ENCODE measurements around the gene SOCS4. TPM values are rescaled to one million over a fixed set of nuclear protein-coding genes. Genes with fewer than 3 reads are reported as not detected.
"Not testable (repeated sequence)": the region's sequence is repeated elsewhere in the genome, so short reads cannot be mapped to it uniquely, and the experiment has no call there.

The SOCS4 gene
- polyA plus RNA-seq, 1 experiment, result 11.1 TPM

- POLR2A ChIA-PET, result interaction anchor here (1.0 kb wide), 1 partner anchor 26 kb away, joined by 4 read pairs; the partner anchor contains the start of gene MAPK1IP1L
- Histone ChIP-seq H3K27me3 (ENCODE audit: control insufficient read depth, insufficient read depth, low read length) (no peaks in the 10 kb centered on the region), H3K9me3 (ENCODE audit: control insufficient read depth, insufficient read depth, low read length) (no peaks in the 10 kb centered on the region), H3K27ac (ENCODE audit: low read depth, low read length) (no peak overlapping the region), H3K4me3 (ENCODE audit: low read depth, low read length) (no peak overlapping the region)
- CTCF ChIA-PET, result interaction anchor here (1.2 to 2.8 kb wide), 4 partner anchors 11 to 83 kb away, joined by 3 to 8 read pairs (median 8); no protein-coding TSS in a partner anchor
- no peak for TF ChIP-seq CTCF (IDR thresholded peaks at IDR 0.05; ENCODE audit: low read depth, low read length)
- DNase-seq (ENCODE audit: low read depth, low spot score), result no peak
Observed at GRCh38 chr14:55077170-55078151, 50.4 kb downstream of the SOCS4 start.

GRCh38 chr14:55079961-55080360 lies 52.9 kb downstream of the SOCS4 start:
- not testable (repeated sequence) for H3K4me3 ChIP-seq (ENCODE audit: low read depth, low read length); DNase-seq (ENCODE audit: low read depth, low spot score); H3K27me3 ChIP-seq (ENCODE audit: control insufficient read depth, insufficient read depth, low read length); H3K27ac ChIP-seq (ENCODE audit: low read depth, low read length); H3K9me3 ChIP-seq (ENCODE audit: control insufficient read depth, insufficient read depth, low read length)
- POLR2A ChIA-PET, result interaction anchor here (1.0 kb wide), 1 partner anchor 29 kb away, joined by 4 read pairs; the partner anchor contains the start of gene MAPK1IP1L
- CTCF ChIA-PET, result interaction anchor here (1.3 kb wide), 1 partner anchor 81 kb away, joined by 6 read pairs; no protein-coding TSS in a partner anchor

DNA sequence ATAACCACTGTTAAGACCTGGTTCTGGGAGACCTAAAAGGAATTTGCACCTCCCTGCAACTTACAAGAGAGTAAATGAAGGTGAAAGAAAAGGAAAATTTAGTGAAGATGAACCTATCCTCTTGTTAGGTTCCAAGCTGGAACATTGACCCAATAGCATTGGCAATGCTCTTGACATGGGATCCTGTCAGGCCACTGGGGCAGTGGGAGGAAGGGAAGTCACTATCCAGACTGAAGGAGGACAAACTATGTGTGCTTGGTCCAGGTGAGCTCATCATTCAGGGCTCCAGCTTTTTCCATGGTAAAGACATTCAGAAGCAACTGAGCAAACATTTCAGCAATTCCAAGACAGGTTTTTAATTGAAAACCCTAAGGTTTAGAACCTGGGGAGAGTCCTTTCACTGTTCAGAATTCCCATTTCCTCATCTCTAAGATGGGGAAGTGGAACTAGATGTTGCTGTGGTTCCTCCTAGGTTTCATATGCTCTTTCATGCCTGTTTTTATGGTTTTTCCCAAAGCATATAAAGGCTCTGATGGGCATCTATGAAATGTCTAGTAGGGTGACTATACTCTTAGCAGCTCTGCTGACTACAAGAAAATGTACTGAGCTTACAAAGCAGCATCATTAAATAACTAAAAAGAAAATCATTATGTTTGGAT lies 57.5 kb downstream of the SOCS4 start:
- ChIA-PET CTCF (interaction anchor here (0.6 to 2.4 kb wide), 2 partner anchors 34 to 77 kb away, joined by 4 to 6 read pairs; no protein-coding TSS in a partner anchor), POLR2A (no interaction called here)
- Histone ChIP-seq H3K4me3 (ENCODE audit: low read depth, low read length) (no peak overlapping the region), H3K9me3 (ENCODE audit: control insufficient read depth, insufficient read depth, low read length) (no peaks in the 10 kb centered on the region), H3K27me3 (ENCODE audit: control insufficient read depth, insufficient read depth, low read length) (no peaks in the 10 kb centered on the region), H3K27ac (ENCODE audit: low read depth, low read length) (no peak overlapping the region)
- DNase-seq (ENCODE audit: low read depth, low spot score), result no peak
- no peak for TF ChIP-seq CTCF (IDR thresholded peaks at IDR 0.05; ENCODE audit: low read depth, low read length)

- CTCF ChIA-PET, result interaction anchor here (0.6 to 2.4 kb wide), 2 partner anchors 34 to 76 kb away, joined by 4 to 6 read pairs; no protein-coding TSS in a partner anchor
- Histone ChIP-seq H3K27ac (ENCODE audit: low read depth, low read length) (no peak overlapping the region), H3K9me3 (ENCODE audit: control insufficient read depth, insufficient read depth, low read length) (no peaks in the 10 kb centered on the region), H3K4me3 (ENCODE audit: low read depth, low read length) (no peak overlapping the region), H3K27me3 (ENCODE audit: control insufficient read depth, insufficient read depth, low read length) (no peaks in the 10 kb centered on the region)
- DNase-seq (ENCODE audit: low read depth, low spot score), result no peak
- no peak for TF ChIP-seq CTCF (IDR thresholded peaks at IDR 0.05; ENCODE audit: low read depth, low read length)
- POLR2A ChIA-PET, result no interaction called here
Observed at GRCh38 chr14:55085060-55085660, 58.1 kb downstream of the SOCS4 start.

DNA sequence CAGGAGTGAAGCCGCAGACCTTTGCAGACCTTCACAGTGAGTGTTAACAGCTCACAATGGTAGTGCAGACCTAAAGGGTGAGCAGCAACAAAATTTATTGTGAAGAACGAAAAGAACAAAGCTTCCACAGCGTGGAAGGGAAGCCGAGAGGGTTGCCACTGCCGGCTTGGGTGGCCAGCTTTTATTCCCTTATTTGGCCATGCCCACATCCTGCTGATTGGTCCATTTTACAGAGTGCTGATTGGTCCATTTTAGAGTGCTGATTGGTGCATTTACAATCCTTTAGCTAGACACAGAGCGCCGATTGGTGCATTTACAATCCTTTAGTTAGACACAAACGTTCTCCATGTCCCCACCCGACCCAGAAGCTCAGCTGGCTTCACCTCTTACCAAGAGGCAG lies 59.9 kb downstream of the SOCS4 start:
- no peak overlapping the region for H3K27ac ChIP-seq (ENCODE audit: low read depth, low read length)
- no peak for TF ChIP-seq CTCF (IDR thresholded peaks at IDR 0.05; ENCODE audit: low read depth, low read length)
- no peak overlapping the region for H3K4me3 ChIP-seq (ENCODE audit: low read depth, low read length)
- POLR2A ChIA-PET, result no interaction called here
- no peak for DNase-seq (ENCODE audit: low read depth, low spot score)
- CTCF ChIA-PET, result interaction anchor here (1.2 to 5.3 kb wide), 2 partner anchors 15 to 73 kb away, joined by 3 to 88 read pairs; no protein-coding TSS in a partner anchor
- no peaks in the 10 kb centered on the region for H3K9me3 ChIP-seq (ENCODE audit: control insufficient read depth, insufficient read depth, low read length)
- H3K27me3 ChIP-seq (ENCODE audit: control insufficient read depth, insufficient read depth, low read length), result no peaks in the 10 kb centered on the region

All from AG04450 (cell line).